Measurements from ENCODE around the gene BORCS8. TPM values are rescaled to one million over a fixed set of nuclear protein-coding genes. Genes with fewer than 3 reads are reported as not detected.

BORCS8 gene
- total and polyA plus RNA-seq, 2 experiments from 2014 or later: 9.7 to 23.1 TPM

GRCh38 chr19:19147344-19147743, 44.6 kb downstream of the BORCS8 start:
- no peaks in the 10 kb centered on the region for H3F3A ChIP-seq (ENCODE audit: insufficient read depth)

GRCh38 chr19:19146865-19147264, 45.1 kb downstream of the BORCS8 start:
- Histone ChIP-seq H3K36me3 (ENCODE audit: low read depth) (no peaks in the 10 kb centered on the region), H3K9me2 (ENCODE audit: insufficient read depth) (no peaks in the 10 kb centered on the region), H3K9ac (no peak overlapping the region), H3K4me2 (ENCODE audit: unreplicated experiment) (no peak overlapping the region), H2AFZ (no peak overlapping the region), H3K79me2 (ENCODE audit: insufficient read depth) (no peaks in the 10 kb centered on the region), H3K9me3 (ENCODE audit: low read depth) (no peaks in the 10 kb centered on the region), H3K27ac (no peak overlapping the region), H3F3A (ENCODE audit: insufficient read depth) (no peaks in the 10 kb centered on the region), H4K20me1 (ENCODE audit: insufficient read depth) (no peaks in the 10 kb centered on the region), H3K27me3 (replicated peaks; ENCODE audit: insufficient read depth) (no peaks in the 10 kb centered on the region), H3K4me1 (ENCODE audit: insufficient read depth) (no peaks in the 10 kb centered on the region), H3K4me3 (no peak overlapping the region)
- DNase-seq: no peak
- WGBS, 2 experiments (ENCODE audit: low coverage in 1 of 2, low lambda C conversion rate in 2 of 2, missing lambda C conversion rate in 2 of 2): 98 to 100% methylated on average over 7 of the region's 7 CpGs
- in situ Hi-C loops (cut with MboI): no loop called here
- TF ChIP-seq EZH2 (IDR thresholded peaks at IDR 0.05; ENCODE audit: insufficient read depth, poor library complexity, severe bottlenecking) (no peak), EZH2phosphoT487 (IDR thresholded peaks at IDR 0.05; ENCODE audit: insufficient read depth, low read depth) (no peak)

More at GRCh38 chr19:19147344-19147743, 44.6 kb downstream of the BORCS8 start:
- WGBS, 2 experiments (ENCODE audit: low coverage in 1 of 2, low lambda C conversion rate in 2 of 2, missing lambda C conversion rate in 2 of 2): 86 to 90% methylated on average over 5 of the region's 5 CpGs
- no peaks in the 10 kb centered on the region for H3K4me1 ChIP-seq (ENCODE audit: insufficient read depth)
- H2AFZ ChIP-seq: no peak overlapping the region
- DNase-seq: no peak
- H4K20me1 ChIP-seq (ENCODE audit: insufficient read depth): no peaks in the 10 kb centered on the region
- H3K4me3 ChIP-seq: no peak overlapping the region
- no peaks in the 10 kb centered on the region for H3K79me2 ChIP-seq (ENCODE audit: insufficient read depth)
- no peaks in the 10 kb centered on the region for H3K27me3 ChIP-seq (replicated peaks; ENCODE audit: insufficient read depth)
- no peak overlapping the region for H3K4me2 ChIP-seq (ENCODE audit: unreplicated experiment)
- no peaks in the 10 kb centered on the region for H3K9me2 ChIP-seq (ENCODE audit: insufficient read depth)
- no peaks in the 10 kb centered on the region for H3K36me3 ChIP-seq (ENCODE audit: low read depth)
- H3K9me3 ChIP-seq (ENCODE audit: low read depth): no peaks in the 10 kb centered on the region
- H3K9ac ChIP-seq: no peak overlapping the region
- TF ChIP-seq EZH2phosphoT487 (IDR thresholded peaks at IDR 0.05; ENCODE audit: insufficient read depth, low read depth) (no peak), EZH2 (IDR thresholded peaks at IDR 0.05; ENCODE audit: insufficient read depth, poor library complexity, severe bottlenecking) (no peak)
- in situ Hi-C loops (cut with MboI): no loop called here
- no peak overlapping the region for H3K27ac ChIP-seq

GRCh38 chr19:19145684-19146608, 46.0 kb downstream of the BORCS8 start:
- DNase-seq: peak; percentile 52
- Histone ChIP-seq H2AFZ (peak overlapping the region; percentile 92), H3K27me3 (replicated peaks; ENCODE audit: insufficient read depth) (no peaks in the 10 kb centered on the region), H3K4me1 (ENCODE audit: insufficient read depth) (no peaks in the 10 kb centered on the region), H3K27ac (no peak overlapping the region), H3K9me2 (ENCODE audit: insufficient read depth) (no peaks in the 10 kb centered on the region), H4K20me1 (ENCODE audit: insufficient read depth) (no peaks in the 10 kb centered on the region), H3K36me3 (ENCODE audit: low read depth) (no peaks in the 10 kb centered on the region), H3K4me2 (ENCODE audit: unreplicated experiment) (peak overlapping the region; percentile 20), H3K9me3 (ENCODE audit: low read depth) (no peaks in the 10 kb centered on the region), H3K79me2 (ENCODE audit: insufficient read depth) (no peaks in the 10 kb centered on the region), H3K4me3 (0 out of 2 replicates have a peak overlapping the region, but pooled peaks have one; percentile 34), H3K9ac (peak overlapping the region; percentile 64), H3F3A (ENCODE audit: insufficient read depth) (no peaks in the 10 kb centered on the region)
- TF ChIP-seq EZH2phosphoT487 (IDR thresholded peaks at IDR 0.05; ENCODE audit: insufficient read depth, low read depth) (no peak), EZH2 (IDR thresholded peaks at IDR 0.05; ENCODE audit: insufficient read depth, poor library complexity, severe bottlenecking) (no peak)
- in situ Hi-C loops (cut with MboI): no loop called here
- 28 to 33% methylated on average over 17 to 47 of the region's 47 CpGs for WGBS, 2 experiments (ENCODE audit: low coverage in 1 of 2, low lambda C conversion rate in 2 of 2, missing lambda C conversion rate in 2 of 2)

- H3K4me2 ChIP-seq (ENCODE audit: unreplicated experiment): no peak overlapping the region
- no peaks in the 10 kb centered on the region for H3K9me2 ChIP-seq (ENCODE audit: insufficient read depth)
- 88 to 89% methylated on average over 14 to 17 of the region's 17 CpGs for WGBS, 2 experiments (ENCODE audit: low coverage in 1 of 2, low lambda C conversion rate in 2 of 2, missing lambda C conversion rate in 2 of 2)
- no peaks in the 10 kb centered on the region for H3K27me3 ChIP-seq (replicated peaks; ENCODE audit: insufficient read depth)
- H3K9ac ChIP-seq: no peak overlapping the region
- no peaks in the 10 kb centered on the region for H3K9me3 ChIP-seq (ENCODE audit: low read depth)
- H3K27ac ChIP-seq: no peak overlapping the region
- H3K79me2 ChIP-seq (ENCODE audit: insufficient read depth): no peaks in the 10 kb centered on the region
- in situ Hi-C loops (cut with MboI): no loop called here
- no peak for DNase-seq
- no peaks in the 10 kb centered on the region for H4K20me1 ChIP-seq (ENCODE audit: insufficient read depth)
- H3K4me3 ChIP-seq: no peak overlapping the region
- no peaks in the 10 kb centered on the region for H3K36me3 ChIP-seq (ENCODE audit: low read depth)
- H3K4me1 ChIP-seq (ENCODE audit: insufficient read depth): no peaks in the 10 kb centered on the region
- H2AFZ ChIP-seq: no peak overlapping the region
- no peak for TF ChIP-seq EZH2 (IDR thresholded peaks at IDR 0.05; ENCODE audit: insufficient read depth, poor library complexity, severe bottlenecking)
- H3F3A ChIP-seq (ENCODE audit: insufficient read depth): no peaks in the 10 kb centered on the region
Measured at GRCh38 chr19:19145281-19145680, 46.7 kb downstream of the BORCS8 start.

Data from GM23248 (cell line).